GM23338 (cell line): ENCODE data around the gene SCGB1A1. TPM values are rescaled to one million over a fixed set of nuclear protein-coding genes. Genes with fewer than 3 reads are reported as not detected.
A peak's percentile ranks its signal among the peaks of the same experiment; 100 is the strongest.

Experiments
- ATAC-seq: fragments of 200-7000 bp; cut with Tn5 transposase; 3 replicates; pipeline ENCODE4 v1.9.1; 2020
- DNase-seq: peaks from one replicate; pipeline ENCODE4 v3.0.0-alpha.2; 2015; ENCODE audit warnings: low spot score
- H2AFZ ChIP-seq: fragments of 200-600 bp; sonication (generic); 2 replicates; pipeline ENCODE4 v1.8.0; 2016; ENCODE audit warnings: antibody characterized with exemption, mild to moderate bottlenecking, moderate library complexity
- H3F3A ChIP-seq: fragments of 200-600 bp; sonication (generic); replicated peaks from 2 replicates; pipeline ENCODE4 v1.8.0; 2017; ENCODE audit warnings: antibody characterized with exemption, mixed run types, low read depth
- H3K27ac ChIP-seq: fragments of 200-600 bp; sonication (generic); 2 replicates; pipeline ENCODE4 v1.6.1; 2016; ENCODE audit warnings: low read depth
- H3K27me3 ChIP-seq: fragments of 200-600 bp; sonication (generic); 2 replicates; pipeline ENCODE4 v1.8.0; 2016; ENCODE audit warnings: mild to moderate bottlenecking, mixed run types, moderate library complexity; ENCODE audit not compliant: insufficient read depth
- H3K36me3 ChIP-seq: fragments of 200-600 bp; sonication (generic); 2 replicates; pipeline ENCODE4 v1.8.0; 2016; ENCODE audit warnings: mild to moderate bottlenecking; ENCODE audit not compliant: insufficient read depth
- H3K4me1 ChIP-seq: fragments of 200-600 bp; sonication (generic); 2 replicates; pipeline ENCODE4 v1.8.0; 2016; ENCODE audit warnings: mild to moderate bottlenecking, moderate library complexity; ENCODE audit not compliant: insufficient read depth
- H3K4me2 ChIP-seq: fragments of 200-600 bp; sonication (generic); 2 replicates; pipeline ENCODE4 v1.7.1; 2017; ENCODE audit warnings: mixed run types
- H3K4me3 ChIP-seq: fragments of 200-600 bp; sonication (generic); 2 replicates; pipeline ENCODE4 v1.6.1; 2016; ENCODE audit warnings: mixed run types
- H3K79me2 ChIP-seq: fragments of 200-600 bp; sonication (generic); replicated peaks from 2 replicates; pipeline ENCODE4 v1.8.0; 2017; ENCODE audit warnings: mild to moderate bottlenecking; ENCODE audit not compliant: insufficient read depth
- H3K9me2 ChIP-seq: fragments of 200-600 bp; sonication (generic); 2 replicates; pipeline ENCODE4 v1.8.0; 2017; ENCODE audit not compliant: insufficient read depth
- H4K20me1 ChIP-seq: fragments of 200-600 bp; sonication (generic); replicated peaks from 2 replicates; pipeline ENCODE4 v1.8.0; 2017; ENCODE audit warnings: mild to moderate bottlenecking; ENCODE audit not compliant: insufficient read depth
- H3K27ac Mint-ChIP-seq: 2 replicates; pipeline ENCODE4 v1.8.0; 2020; ENCODE audit warnings: inconsistent platforms, mild to moderate bottlenecking, moderate library complexity, mixed read lengths
- H3K27me3 Mint-ChIP-seq: 3 replicates; pipeline ENCODE4 v1.8.0; 2022; ENCODE audit warnings: low read depth, mild to moderate bottlenecking, moderate library complexity, mixed read lengths, inconsistent platforms; ENCODE audit not compliant: insufficient read depth, poor library complexity
- H3K36me3 Mint-ChIP-seq: 3 replicates; pipeline ENCODE4 v1.8.0; 2021; ENCODE audit warnings: low read depth, mild to moderate bottlenecking, inconsistent platforms, moderate library complexity, mixed read lengths
- H3K4me1 Mint-ChIP-seq: 3 replicates; pipeline ENCODE4 v1.8.0; 2020; ENCODE audit warnings: mild to moderate bottlenecking, inconsistent platforms, mixed read lengths
- H3K4me3 Mint-ChIP-seq: 3 replicates; pipeline ENCODE4 v1.8.0; 2021; ENCODE audit warnings: moderate library complexity, mild to moderate bottlenecking, inconsistent platforms, mixed read lengths
- H3K9me3 Mint-ChIP-seq: 3 replicates; pipeline ENCODE4 v1.8.0; 2020; ENCODE audit warnings: moderate library complexity, mild to moderate bottlenecking, inconsistent platforms, mixed read lengths
- CREB1 ChIP-seq: fragments of 250-450 bp; sonication (Bioruptor Pico); IDR thresholded peaks from 2 replicates; pipeline ENCODE4 v1.5.0; 2020; ENCODE audit warnings: low read depth, mild to moderate bottlenecking, moderate library complexity
- NANOG ChIP-seq: IDR thresholded peaks from 2 replicates; pipeline ENCODE4 v1.6.1; 2016; ENCODE audit warnings: antibody characterized with exemption, borderline replicate concordance
- ZNF114 ChIP-seq: fragments of 250-450 bp; sonication (Bioruptor Pico); IDR thresholded peaks from 2 replicates; pipeline ENCODE4 v1.5.0; 2020; ENCODE audit warnings: mild to moderate bottlenecking, moderate library complexity
- polyA plus RNA-seq: library from polyadenylated mRNA; unstranded; fragments of >200 nt; fragmentation: Nextera tagmentation; extraction: Ambion mirVana; gene quantifications from 2 replicates; pipeline ENCODE4 v1.2.1, GENCODE V29; 2016
- total RNA-seq: library from RNA; depleted of rRNA; stranded (reverse); fragments of >200 nt; shearing (Covaris generic); gene quantifications from 2 replicates; pipeline ENCODE4 v1.2.3, GENCODE V29; 2014
- TF ChIP-seq, protein P1 (sequence below), 2 experiments: fragments of 200-600 bp in 1 of 2; sonication (generic) in 1 of 2; conservative IDR thresholded peaks; 2 replicates each; pipeline versions ENCODE4 v1.5.1 to v1.6.1; 2016 to 2017; ENCODE audit warnings: antibody characterized with exemption in 2 of 2, low read depth in 2 of 2, mild to moderate bottlenecking in 2 of 2, moderate library complexity in 1 of 2
- TF ChIP-seq, protein P2 (sequence below): IDR thresholded peaks from 2 replicates; pipeline ENCODE4 v1.6.1; 2016; ENCODE audit warnings: antibody characterized with exemption

The SCGB1A1 gene
- total and polyA plus RNA-seq, 2 experiments from 2014 or later, result not detected

DNA sequence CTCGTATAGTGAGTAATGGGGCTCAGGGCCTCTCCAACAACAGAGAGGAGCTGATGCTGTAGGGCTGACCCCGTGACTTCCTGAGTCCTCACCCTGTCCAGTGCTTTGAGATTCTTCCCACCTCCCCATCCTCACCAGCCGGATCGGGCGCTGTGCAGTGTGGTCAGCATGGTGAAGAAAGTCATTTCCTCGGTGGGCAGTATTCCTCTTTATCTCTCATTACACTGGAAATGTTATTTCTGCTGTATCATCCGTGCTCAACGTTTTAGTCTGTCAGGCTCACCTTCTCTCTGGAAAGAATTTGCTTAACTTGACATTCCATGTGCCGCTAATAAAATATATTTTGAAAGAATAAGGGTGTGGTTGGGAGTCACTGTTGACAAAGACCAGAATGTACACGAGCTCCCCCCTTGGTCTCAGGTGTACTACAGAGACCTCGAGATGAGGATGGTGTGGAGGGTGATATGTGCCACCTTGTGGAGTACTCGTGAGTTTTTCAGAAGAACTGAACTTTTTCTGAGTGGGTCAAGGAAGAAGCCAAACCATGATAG is 25.7 kb upstream of the SCGB1A1 start:
- H3K4me3 Mint-ChIP-seq, result no peak overlapping the region
- H3K9me2 ChIP-seq, result no peaks in the 10 kb centered on the region
- H3K27ac Mint-ChIP-seq, result no peak overlapping the region
- no peak overlapping the region for H2AFZ ChIP-seq
- no peaks in the 10 kb centered on the region for H3K36me3 Mint-ChIP-seq
- no peak overlapping the region for H3K4me2 ChIP-seq
- H3K27ac ChIP-seq, result no peak overlapping the region
- H3K4me1 Mint-ChIP-seq, result peaks cover 20% of the 10 kb centered on the region
- no peaks in the 10 kb centered on the region for H3K27me3 ChIP-seq
- ATAC-seq (no peak), DNase-seq (no peak)
- no peaks in the 10 kb centered on the region for H3K79me2 ChIP-seq
- H3K4me1 ChIP-seq, result peaks cover 4% of the 10 kb centered on the region
- H3K27me3 Mint-ChIP-seq, result peaks cover 6% of the 10 kb centered on the region
- TF ChIP-seq, protein P1, sequence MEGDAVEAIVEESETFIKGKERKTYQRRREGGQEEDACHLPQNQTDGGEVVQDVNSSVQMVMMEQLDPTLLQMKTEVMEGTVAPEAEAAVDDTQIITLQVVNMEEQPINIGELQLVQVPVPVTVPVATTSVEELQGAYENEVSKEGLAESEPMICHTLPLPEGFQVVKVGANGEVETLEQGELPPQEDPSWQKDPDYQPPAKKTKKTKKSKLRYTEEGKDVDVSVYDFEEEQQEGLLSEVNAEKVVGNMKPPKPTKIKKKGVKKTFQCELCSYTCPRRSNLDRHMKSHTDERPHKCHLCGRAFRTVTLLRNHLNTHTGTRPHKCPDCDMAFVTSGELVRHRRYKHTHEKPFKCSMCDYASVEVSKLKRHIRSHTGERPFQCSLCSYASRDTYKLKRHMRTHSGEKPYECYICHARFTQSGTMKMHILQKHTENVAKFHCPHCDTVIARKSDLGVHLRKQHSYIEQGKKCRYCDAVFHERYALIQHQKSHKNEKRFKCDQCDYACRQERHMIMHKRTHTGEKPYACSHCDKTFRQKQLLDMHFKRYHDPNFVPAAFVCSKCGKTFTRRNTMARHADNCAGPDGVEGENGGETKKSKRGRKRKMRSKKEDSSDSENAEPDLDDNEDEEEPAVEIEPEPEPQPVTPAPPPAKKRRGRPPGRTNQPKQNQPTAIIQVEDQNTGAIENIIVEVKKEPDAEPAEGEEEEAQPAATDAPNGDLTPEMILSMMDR (conservative IDR thresholded peaks at IDR 0.05; ENCODE audit: low read depth in 2 of 2), result peak; percentile 19 to 29; a peak in 2 of 4 replicates
- TF ChIP-seq CREB1 (no peak), ZNF114 (no peak)
- no peaks in the 10 kb centered on the region for H3K36me3 ChIP-seq
- no peak overlapping the region for H3K4me3 ChIP-seq
- no peaks in the 10 kb centered on the region for H3K9me3 Mint-ChIP-seq
- H4K20me1 ChIP-seq, result no peaks in the 10 kb centered on the region; the same call in 1 of the 2 replicates
- no peaks in the 10 kb centered on the region for H3F3A ChIP-seq

DNA sequence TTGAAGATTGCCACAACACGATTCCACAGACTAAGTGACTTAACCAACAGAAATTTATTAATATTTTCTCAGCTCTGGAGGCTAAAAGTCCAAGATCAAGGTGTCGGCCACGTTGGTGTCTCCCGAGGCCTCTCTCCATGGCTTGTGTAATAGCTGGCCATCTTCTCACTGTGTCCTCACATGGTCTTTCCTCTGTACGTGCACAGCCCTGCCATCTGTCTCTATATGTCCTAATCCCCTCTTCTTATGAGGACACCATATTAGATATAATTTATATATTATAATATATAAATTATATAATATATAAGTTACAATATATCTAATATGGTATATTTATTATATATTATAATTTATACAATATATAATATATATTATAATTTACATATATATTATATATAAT is 25.1 kb upstream of the SCGB1A1 start:
- no peak overlapping the region for H3K4me3 Mint-ChIP-seq
- Histone ChIP-seq H3K27ac (no peak overlapping the region), H2AFZ (no peak overlapping the region), H3K4me2 (no peak overlapping the region), H3K36me3 (no peaks in the 10 kb centered on the region), H3K4me1 (peaks cover 4% of the 10 kb centered on the region), H3K27me3 (no peaks in the 10 kb centered on the region), H3K79me2 (no peaks in the 10 kb centered on the region), H4K20me1 (no peaks in the 10 kb centered on the region; the same call in 1 of the 2 replicates), H3K4me3 (no peak overlapping the region), H3K9me2 (no peaks in the 10 kb centered on the region), H3F3A (no peaks in the 10 kb centered on the region)
- H3K27ac Mint-ChIP-seq, result no peak overlapping the region
- peaks cover 26% of the 10 kb centered on the region for H3K4me1 Mint-ChIP-seq
- DNase-seq (no peak), ATAC-seq (no peak)
- TF ChIP-seq NANOG, result no peak
- TF ChIP-seq, protein P2, sequence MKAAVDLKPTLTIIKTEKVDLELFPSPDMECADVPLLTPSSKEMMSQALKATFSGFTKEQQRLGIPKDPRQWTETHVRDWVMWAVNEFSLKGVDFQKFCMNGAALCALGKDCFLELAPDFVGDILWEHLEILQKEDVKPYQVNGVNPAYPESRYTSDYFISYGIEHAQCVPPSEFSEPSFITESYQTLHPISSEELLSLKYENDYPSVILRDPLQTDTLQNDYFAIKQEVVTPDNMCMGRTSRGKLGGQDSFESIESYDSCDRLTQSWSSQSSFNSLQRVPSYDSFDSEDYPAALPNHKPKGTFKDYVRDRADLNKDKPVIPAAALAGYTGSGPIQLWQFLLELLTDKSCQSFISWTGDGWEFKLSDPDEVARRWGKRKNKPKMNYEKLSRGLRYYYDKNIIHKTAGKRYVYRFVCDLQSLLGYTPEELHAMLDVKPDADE, result no peak
- TF ChIP-seq, protein P1 (conservative IDR thresholded peaks at IDR 0.05; ENCODE audit: low read depth in 2 of 2), result no peak
- peaks cover 6% of the 10 kb centered on the region for H3K27me3 Mint-ChIP-seq
- H3K9me3 Mint-ChIP-seq, result no peaks in the 10 kb centered on the region
- H3K36me3 Mint-ChIP-seq, result no peaks in the 10 kb centered on the region
